ENCODE data around the gene DCANP1. TPM values are rescaled to one million over a fixed set of nuclear protein-coding genes. Genes with fewer than 3 reads are reported as not detected.

DCANP1 gene
- total and polyA plus RNA-seq, 10 donors: 0.23 to 2.4 (median 0.71) TPM

DNA sequence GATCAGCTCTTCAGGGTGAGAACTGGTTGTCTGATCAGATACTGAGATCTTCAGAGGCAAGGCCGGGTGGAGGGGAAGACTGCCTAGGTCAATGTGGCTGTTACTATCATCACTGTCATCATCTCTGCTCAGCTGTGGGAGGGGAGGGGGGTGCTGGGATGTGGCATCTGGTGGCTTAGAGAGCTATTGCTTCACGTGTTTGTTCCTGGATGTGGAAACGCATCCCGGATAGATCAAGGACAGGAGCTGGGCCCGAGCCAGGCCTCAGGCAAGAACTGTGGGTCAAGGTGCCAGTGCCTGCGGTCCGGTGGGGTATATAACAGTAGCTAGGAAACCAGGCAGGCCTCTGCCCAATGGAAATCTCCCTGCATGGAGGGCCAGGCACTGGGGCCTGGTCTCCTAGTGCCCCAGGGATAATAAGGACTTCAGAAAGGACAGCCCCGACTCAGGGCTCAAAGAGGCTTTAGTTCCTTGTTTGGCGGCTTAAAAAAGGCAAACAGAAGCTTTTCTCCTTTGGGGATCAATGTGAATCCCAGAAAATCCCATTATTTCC is 35.3 kb upstream of the DCANP1 start:
- Histone ChIP-seq H3K9me3 (no peaks in the 10 kb centered on the region), H3K4me3 (no peak overlapping the region), H3K4me1 (peaks cover 0 to 6% (median 0%) of the 10 kb centered on the region in 6 donors), H3K27ac (no peak overlapping the region), H3K36me3 (no peaks in the 10 kb centered on the region), H3K27me3 (replicated peaks in 1 of 7) (peaks cover 0 to 55% (median 6%) of the 10 kb centered on the region in 7 donors)
- intact Hi-C loops (cut with DNase I; ENCODE audit: low total_unique reads): no loop called here
- TF ChIP-seq, protein P1, sequence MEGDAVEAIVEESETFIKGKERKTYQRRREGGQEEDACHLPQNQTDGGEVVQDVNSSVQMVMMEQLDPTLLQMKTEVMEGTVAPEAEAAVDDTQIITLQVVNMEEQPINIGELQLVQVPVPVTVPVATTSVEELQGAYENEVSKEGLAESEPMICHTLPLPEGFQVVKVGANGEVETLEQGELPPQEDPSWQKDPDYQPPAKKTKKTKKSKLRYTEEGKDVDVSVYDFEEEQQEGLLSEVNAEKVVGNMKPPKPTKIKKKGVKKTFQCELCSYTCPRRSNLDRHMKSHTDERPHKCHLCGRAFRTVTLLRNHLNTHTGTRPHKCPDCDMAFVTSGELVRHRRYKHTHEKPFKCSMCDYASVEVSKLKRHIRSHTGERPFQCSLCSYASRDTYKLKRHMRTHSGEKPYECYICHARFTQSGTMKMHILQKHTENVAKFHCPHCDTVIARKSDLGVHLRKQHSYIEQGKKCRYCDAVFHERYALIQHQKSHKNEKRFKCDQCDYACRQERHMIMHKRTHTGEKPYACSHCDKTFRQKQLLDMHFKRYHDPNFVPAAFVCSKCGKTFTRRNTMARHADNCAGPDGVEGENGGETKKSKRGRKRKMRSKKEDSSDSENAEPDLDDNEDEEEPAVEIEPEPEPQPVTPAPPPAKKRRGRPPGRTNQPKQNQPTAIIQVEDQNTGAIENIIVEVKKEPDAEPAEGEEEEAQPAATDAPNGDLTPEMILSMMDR (IDR thresholded peaks at IDR 0.05 in 8 of 11, conservative IDR thresholded peaks at IDR 0.05 in 3 of 11): no peak
- no peak for TF ChIP-seq POLR2A (IDR thresholded peaks at IDR 0.05)
- no peak for TF ChIP-seq POLR2AphosphoS5 (IDR thresholded peaks at IDR 0.05)
- WGBS, 5 donors: 41 to 74% (median 52%) methylated on average over 9 of the region's 9 CpGs
- DNase-seq: no peak

DNA sequence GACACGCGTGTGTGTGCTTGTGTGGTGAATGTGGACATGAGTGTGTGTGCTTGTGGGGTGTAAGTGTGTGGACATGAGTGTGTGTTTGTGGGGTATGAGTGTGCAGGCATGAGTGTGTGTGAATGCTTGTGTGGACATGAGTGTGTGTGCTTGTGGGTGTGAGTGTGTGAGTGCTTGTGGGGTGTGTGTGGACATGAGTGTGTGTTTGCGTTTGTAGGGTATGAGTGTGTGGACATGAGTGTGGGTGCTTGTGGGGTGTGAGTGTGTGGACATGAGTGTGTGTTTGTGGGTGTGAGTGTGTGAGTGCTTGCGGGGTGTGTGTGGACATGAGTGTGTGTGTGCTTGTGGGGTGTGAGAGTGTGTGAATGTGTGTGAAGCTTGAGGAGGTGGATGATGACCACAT is 34.8 kb upstream of the DCANP1 start:
- intact Hi-C loops (cut with DNase I; ENCODE audit: low total_unique reads): no loop called here
- no peak for DNase-seq

DNA sequence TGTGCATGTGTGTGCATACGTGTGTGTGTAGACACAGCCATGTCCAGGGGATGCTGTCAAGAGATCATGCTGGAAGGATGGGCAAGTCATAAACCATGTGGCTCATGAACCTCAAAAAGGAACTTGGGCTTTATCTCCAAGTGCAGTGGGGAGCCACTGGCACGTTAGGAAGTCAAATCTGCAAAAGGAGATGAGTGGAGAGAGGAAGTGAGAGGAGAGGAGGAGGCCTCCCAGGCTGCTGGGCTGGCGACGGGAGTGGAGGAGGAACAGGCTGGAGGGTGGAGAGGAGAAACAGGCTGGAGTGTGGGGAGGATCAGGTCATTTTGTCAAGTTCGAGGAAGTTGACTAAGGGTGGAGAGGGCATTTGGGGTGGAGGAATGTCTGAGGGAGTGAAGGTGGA is 34.2 kb upstream of the DCANP1 start:
- no peak overlapping the region for H3K4me3 ChIP-seq
- TF ChIP-seq POLR2A (IDR thresholded peaks at IDR 0.05): no peak
- no peak for TF ChIP-seq POLR2AphosphoS5 (IDR thresholded peaks at IDR 0.05)
- TF ChIP-seq, protein P1 (IDR thresholded peaks at IDR 0.05 in 8 of 11, conservative IDR thresholded peaks at IDR 0.05 in 3 of 11): no peak
- no peaks in the 10 kb centered on the region for H3K36me3 ChIP-seq
- H3K9me3 ChIP-seq: no peaks in the 10 kb centered on the region
- peaks cover 0 to 6% (median 0%) of the 10 kb centered on the region in 6 donors for H3K4me1 ChIP-seq
- DNase-seq: no peak
- intact Hi-C loops (cut with DNase I; ENCODE audit: low total_unique reads): no loop called here
- H3K27me3 ChIP-seq (replicated peaks in 1 of 7): peaks cover 0 to 55% (median 0%) of the 10 kb centered on the region in 7 donors
- no peak overlapping the region for H3K27ac ChIP-seq
- 12 to 18% (median 17%) methylated on average over 5 of the region's 5 CpGs for WGBS, 5 donors

More for the DNA sequence above, 34.8 kb upstream of the DCANP1 start:
- Histone ChIP-seq H3K36me3 (no peaks in the 10 kb centered on the region), H3K27me3 (replicated peaks in 1 of 7) (peaks cover 0 to 55% (median under 1%) of the 10 kb centered on the region in 7 donors), H3K4me1 (peaks cover 0 to 6% (median 0%) of the 10 kb centered on the region in 6 donors), H3K4me3 (no peak overlapping the region), H3K9me3 (no peaks in the 10 kb centered on the region), H3K27ac (no peak overlapping the region)
- no peak for TF ChIP-seq POLR2AphosphoS5 (IDR thresholded peaks at IDR 0.05)
- TF ChIP-seq, protein P1 (IDR thresholded peaks at IDR 0.05 in 8 of 11, conservative IDR thresholded peaks at IDR 0.05 in 3 of 11): no peak
- TF ChIP-seq POLR2A (IDR thresholded peaks at IDR 0.05): no peak
- 89 to 97% (median 94%) methylated on average over 4 of the region's 4 CpGs for WGBS, 5 donors

DNA sequence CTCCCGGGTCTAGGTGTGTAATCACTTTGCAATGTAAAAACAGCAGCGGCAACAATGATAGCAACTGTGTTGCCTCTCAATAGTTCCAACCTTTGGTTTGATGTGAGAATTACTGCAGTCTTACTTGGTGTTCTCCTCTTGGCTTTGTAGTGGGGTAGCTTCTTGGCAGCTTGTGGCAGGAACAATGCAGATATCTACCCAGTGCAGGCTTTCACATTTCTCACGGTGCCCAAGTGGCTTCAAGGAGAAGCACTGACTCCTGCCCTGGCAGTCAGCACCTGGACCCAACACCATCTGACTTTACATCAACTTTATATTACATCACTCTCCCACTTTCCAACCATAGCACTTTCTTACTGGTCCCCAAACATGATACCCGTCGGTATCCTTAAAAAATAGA is 33.4 kb upstream of the DCANP1 start:
- intact Hi-C loops (cut with DNase I; ENCODE audit: low total_unique reads): no loop called here
- peaks cover 0 to 49% (median 0%) of the 10 kb centered on the region in 7 donors for H3K27me3 ChIP-seq (replicated peaks in 1 of 7)
- 75 to 95% (median 85%) methylated on average over 5 of the region's 5 CpGs for WGBS, 5 donors

More for the DNA sequence above, 33.4 kb upstream of the DCANP1 start:
- Histone ChIP-seq H3K4me1 (peaks cover 0 to 6% (median 0%) of the 10 kb centered on the region in 6 donors), H3K27ac (no peak overlapping the region), H3K36me3 (no peaks in the 10 kb centered on the region), H3K9me3 (no peaks in the 10 kb centered on the region), H3K4me3 (no peak overlapping the region)
- no peak for DNase-seq
- TF ChIP-seq, protein P1 (IDR thresholded peaks at IDR 0.05 in 8 of 11, conservative IDR thresholded peaks at IDR 0.05 in 3 of 11): no peak
- no peak for TF ChIP-seq POLR2AphosphoS5 (IDR thresholded peaks at IDR 0.05)
- TF ChIP-seq POLR2A (IDR thresholded peaks at IDR 0.05): no peak
